ENCODE results near the gene SMIM1.

Gene SMIM1

GRCh38 chr1:3772715-3773571 lies at the start of gene SMIM1:
Gene SMIM1, plus strand, starts transcription at chr1:3772749. Its CDS starts 2,625 bp downstream, at chr1:3775374.
- DNase-seq: peak; percentile 8

GRCh38 chr1:3722846-3723245 lies 49.7 kb upstream of the SMIM1 start:
- no peak for DNase-seq

- DNase-seq: peak; percentile 61
These were observed 48.0 kb upstream of the SMIM1 start for GRCh38 chr1:3724416-3725030.

GRCh38 chr1:3725366-3725765 lies 47.2 kb upstream of the SMIM1 start:
- DNase-seq: no peak

- no peak for DNase-seq
These were observed 45.3 kb upstream of the SMIM1 start for GRCh38 chr1:3727042-3727824.

GRCh38 chr1:3727825-3728776 lies 44.4 kb upstream of the SMIM1 start:
- no peak for DNase-seq

GRCh38 chr1:3729594-3730542 lies 42.7 kb upstream of the SMIM1 start:
- DNase-seq: no peak

GRCh38 chr1:3730543-3731247 lies 41.9 kb upstream of the SMIM1 start:
- DNase-seq: no peak

- no peak for DNase-seq
These were observed 40.7 kb upstream of the SMIM1 start for GRCh38 chr1:3731583-3732433.

GRCh38 chr1:3732434-3733093 lies 40.0 kb upstream of the SMIM1 start:
- no peak for DNase-seq

GRCh38 chr1:3733094-3733882 lies 39.3 kb upstream of the SMIM1 start:
- no peak for DNase-seq

GRCh38 chr1:3733883-3734589 lies 38.5 kb upstream of the SMIM1 start:
- no peak for DNase-seq

GRCh38 chr1:3734602-3735001 lies 37.9 kb upstream of the SMIM1 start:
- no peak for DNase-seq

GRCh38 chr1:3735027-3735681 lies 37.4 kb upstream of the SMIM1 start:
- DNase-seq: no peak

- no peak for DNase-seq
These were observed 36.9 kb upstream of the SMIM1 start for GRCh38 chr1:3735688-3736087.

- DNase-seq: no peak
These were observed 36.4 kb upstream of the SMIM1 start for GRCh38 chr1:3736131-3736561.

GRCh38 chr1:3736708-3737107 lies 35.8 kb upstream of the SMIM1 start:
- no peak for DNase-seq
